HG02943 (cell line): Measurements from ENCODE around the gene RECQL5.

ENCODE experiments used
- ATAC-seq: cut with Tn5 transposase; IDR thresholded peaks from one replicate; pipeline ENCODE4 v1.9.1; 2021; ENCODE audit warnings: mild to moderate bottlenecking, low read depth, moderate library complexity; ENCODE audit not compliant: unreplicated experiment

Gene RECQL5

GRCh38 chr17:75621489-75621888 lies 45.5 kb downstream of the RECQL5 start:
- no peak for ATAC-seq

GRCh38 chr17:75619506-75620431 lies 47.2 kb downstream of the RECQL5 start:
- ATAC-seq, result no peak

- ATAC-seq, result no peak
Measured at GRCh38 chr17:75617675-75618074, 49.3 kb downstream of the RECQL5 start.

GRCh38 chr17:75617218-75617617 lies 49.7 kb downstream of the RECQL5 start:
- ATAC-seq, result no peak

- ATAC-seq, result no peak
Measured at GRCh38 chr17:75616521-75617122, 50.3 kb downstream of the RECQL5 start.

- no peak for ATAC-seq
Measured at GRCh38 chr17:75615301-75615700, 51.7 kb downstream of the RECQL5 start.

GRCh38 chr17:75614556-75615270 lies 52.2 kb downstream of the RECQL5 start:
- no peak for ATAC-seq

- no peak for ATAC-seq
Measured at GRCh38 chr17:75614006-75614405, 52.9 kb downstream of the RECQL5 start.

- ATAC-seq, result no peak
Measured at GRCh38 chr17:75612906-75613626, 53.9 kb downstream of the RECQL5 start.

- no peak for ATAC-seq
Measured at GRCh38 chr17:75611851-75612429, 55.0 kb downstream of the RECQL5 start.

GRCh38 chr17:75610103-75610984 lies 56.6 kb downstream of the RECQL5 start:
- ATAC-seq, result no peak

GRCh38 chr17:75607086-75607485 lies 59.9 kb downstream of the RECQL5 start:
- ATAC-seq, result no peak

GRCh38 chr17:75605790-75606189 lies 61.2 kb downstream of the RECQL5 start:
- ATAC-seq, result no peak

GRCh38 chr17:75604034-75604695 lies 62.8 kb downstream of the RECQL5 start:
- no peak for ATAC-seq

- no peak for ATAC-seq
Measured at GRCh38 chr17:75603123-75603522, 63.8 kb downstream of the RECQL5 start.

- no peak for ATAC-seq
Measured at GRCh38 chr17:75602644-75603043, 64.3 kb downstream of the RECQL5 start.

- ATAC-seq, result no peak
Measured at GRCh38 chr17:75601057-75601987, 65.6 kb downstream of the RECQL5 start.
